A549 (cell line): ENCODE results near the gene IFNB1. TPM values are rescaled to one million over a fixed set of nuclear protein-coding genes. Genes with fewer than 3 reads are reported as not detected.

Experiments used
- polyA plus RNA-seq, 4 experiments: library from polyadenylated mRNA; depleted of rRNA in 3 of 4; stranded (reverse); fragments of >200 nt; fragmentation: RNase III in 1 of 4; extraction: RNeasy Plus Mini Kit Qiagen cat#74134 plus additional on column Dnase treatment in 1 of 4; gene quantifications; 2 replicates in 3 of 4; 3 replicates in 1 of 4; pipeline ENCODE4 v1.2.3, GENCODE V29; 2011 to 2017
- small RNA-seq, 6 experiments: library from RNA; depleted of rRNA; stranded (forward); fragments of <200 nt; gene quantifications; one replicate each; pipeline ENCODE3, GENCODE V24; 2012

IFNB1 gene
- polyA plus RNA-seq, 2 of the 4 experiments (the other 2 are of a cell fraction) = not detected

Small RNAs within 50 kb of the gene (small RNA-seq; reads per million reads assigned to genes)
- 0 reads per million in 6 experiments for gene IFNWP4

Other genes with a start within 250 kb of the IFNB1 start
- 4.1 and 4.4 TPM in 2 replicates for gene HACD4, start 46.3 kb downstream of the IFNB1 start, polyA plus RNA-seq (2011; rRNA removed)
- 1.4 to 1.8 TPM (median 1.5 TPM) in 3 replicates for gene HACD4, start 46.3 kb downstream of the IFNB1 start, polyA plus RNA-seq (2017; fragmentation: RNase III; extraction: RNeasy Plus Mini Kit Qiagen cat#74134 plus additional on column Dnase treatment)
- gene IFNW1, start 63.9 kb upstream of the IFNB1 start, polyA plus RNA-seq (2011; rRNA removed) = not detected in 2 replicates
- not detected in 3 replicates for gene IFNW1, start 63.9 kb upstream of the IFNB1 start, polyA plus RNA-seq (2017; fragmentation: RNase III; extraction: RNeasy Plus Mini Kit Qiagen cat#74134 plus additional on column Dnase treatment)
- not detected in 2 replicates for gene IFNA21, start 88.7 kb upstream of the IFNB1 start, polyA plus RNA-seq (2011; rRNA removed)
- not detected in 3 replicates for gene IFNA21, start 88.7 kb upstream of the IFNB1 start, polyA plus RNA-seq (2017; fragmentation: RNase III; extraction: RNeasy Plus Mini Kit Qiagen cat#74134 plus additional on column Dnase treatment)
- gene IFNA4, start 109.6 kb upstream of the IFNB1 start, polyA plus RNA-seq (2011; rRNA removed) = not detected in 2 replicates
- not detected in 3 replicates for gene IFNA4, start 109.6 kb upstream of the IFNB1 start, polyA plus RNA-seq (2017; fragmentation: RNase III; extraction: RNeasy Plus Mini Kit Qiagen cat#74134 plus additional on column Dnase treatment)
- not detected in 2 replicates for gene IFNA7, start 124.3 kb upstream of the IFNB1 start, polyA plus RNA-seq (2011; rRNA removed)
- not detected in 3 replicates for gene IFNA7, start 124.3 kb upstream of the IFNB1 start, polyA plus RNA-seq (2017; fragmentation: RNase III; extraction: RNeasy Plus Mini Kit Qiagen cat#74134 plus additional on column Dnase treatment)
- gene IFNA10, start 129.2 kb upstream of the IFNB1 start, polyA plus RNA-seq (2011; rRNA removed) = not detected in 2 replicates
- not detected in 3 replicates for gene IFNA10, start 129.2 kb upstream of the IFNB1 start, polyA plus RNA-seq (2017; fragmentation: RNase III; extraction: RNeasy Plus Mini Kit Qiagen cat#74134 plus additional on column Dnase treatment)
- not detected in 2 replicates for gene IFNA16, start 139.4 kb upstream of the IFNB1 start, polyA plus RNA-seq (2011; rRNA removed)
- gene IFNA16, start 139.4 kb upstream of the IFNB1 start, polyA plus RNA-seq (2017; fragmentation: RNase III; extraction: RNeasy Plus Mini Kit Qiagen cat#74134 plus additional on column Dnase treatment) = not detected in 3 replicates
- not detected in 2 replicates for gene IFNA17, start 150.3 kb upstream of the IFNB1 start, polyA plus RNA-seq (2011; rRNA removed)
- not detected in 3 replicates for gene IFNA17, start 150.3 kb upstream of the IFNB1 start, polyA plus RNA-seq (2017; fragmentation: RNase III; extraction: RNeasy Plus Mini Kit Qiagen cat#74134 plus additional on column Dnase treatment)
- not detected in 2 replicates for gene IFNA14, start 162.1 kb upstream of the IFNB1 start, polyA plus RNA-seq (2011; rRNA removed)
- not detected in 3 replicates for gene IFNA14, start 162.1 kb upstream of the IFNB1 start, polyA plus RNA-seq (2017; fragmentation: RNase III; extraction: RNeasy Plus Mini Kit Qiagen cat#74134 plus additional on column Dnase treatment)
- gene IFNA5, start 227.4 kb upstream of the IFNB1 start, polyA plus RNA-seq (2011; rRNA removed) = not detected in 2 replicates
- not detected in 3 replicates for gene IFNA5, start 227.4 kb upstream of the IFNB1 start, polyA plus RNA-seq (2017; fragmentation: RNase III; extraction: RNeasy Plus Mini Kit Qiagen cat#74134 plus additional on column Dnase treatment)